ENCODE measurements around the gene ABTB2.

Gene ABTB2

DNA sequence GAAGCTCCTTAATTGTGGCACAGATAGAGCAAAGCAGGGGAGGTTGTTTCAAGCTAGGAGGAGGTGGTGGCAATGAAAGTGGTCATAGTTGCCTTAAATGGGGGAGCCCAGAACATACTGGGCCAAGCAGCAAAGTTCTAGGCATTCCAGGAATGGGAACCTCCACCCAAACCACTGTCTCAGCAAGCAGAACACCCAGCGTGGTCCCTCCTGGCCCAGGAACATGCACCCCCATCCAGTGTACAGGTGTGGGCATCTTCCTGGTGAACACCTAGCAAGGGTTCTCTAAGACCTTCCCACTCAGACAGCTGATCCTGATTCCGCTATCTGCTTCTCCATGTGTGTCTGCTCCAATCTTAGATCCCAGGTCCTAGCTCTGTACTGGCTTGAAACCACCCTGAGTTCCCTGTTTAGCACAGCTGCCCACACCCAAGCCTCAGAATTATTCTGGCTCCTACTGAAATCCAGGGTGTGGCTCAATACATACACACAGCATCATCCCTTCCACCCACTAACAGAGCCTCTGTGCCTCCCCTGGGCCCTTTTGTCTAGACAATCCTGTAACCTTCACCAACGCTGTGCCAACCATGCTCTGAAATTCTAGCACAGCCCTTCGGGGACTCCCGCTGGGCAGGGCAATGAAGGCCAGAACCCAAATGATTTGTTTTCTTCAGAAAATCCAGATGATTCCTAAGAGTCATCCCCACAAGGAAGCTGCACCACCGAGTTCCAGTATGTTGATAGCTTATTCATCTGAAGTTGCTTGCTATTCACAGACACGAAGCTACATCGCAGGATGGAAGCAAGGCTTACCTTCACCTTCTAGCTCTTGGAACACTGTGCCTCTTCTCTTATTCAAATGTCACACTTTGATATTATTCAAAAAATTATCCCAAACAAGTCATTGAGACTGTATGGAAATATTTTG, 76.6 kb downstream of the ABTB2 start:
- TF ChIP-seq POLR2AphosphoS5 (IDR thresholded peaks at IDR 0.05; ENCODE audit: low read depth) (no peak), REST (IDR thresholded peaks at IDR 0.05; ENCODE audit: insufficient replicate concordance, low read depth) (no peak), GABPA (IDR thresholded peaks at IDR 0.05; ENCODE audit: low read depth) (no peak), SPI1 (IDR thresholded peaks at IDR 0.05; ENCODE audit: borderline replicate concordance, low read depth) (no peak)
- TF ChIP-seq, protein P1, sequence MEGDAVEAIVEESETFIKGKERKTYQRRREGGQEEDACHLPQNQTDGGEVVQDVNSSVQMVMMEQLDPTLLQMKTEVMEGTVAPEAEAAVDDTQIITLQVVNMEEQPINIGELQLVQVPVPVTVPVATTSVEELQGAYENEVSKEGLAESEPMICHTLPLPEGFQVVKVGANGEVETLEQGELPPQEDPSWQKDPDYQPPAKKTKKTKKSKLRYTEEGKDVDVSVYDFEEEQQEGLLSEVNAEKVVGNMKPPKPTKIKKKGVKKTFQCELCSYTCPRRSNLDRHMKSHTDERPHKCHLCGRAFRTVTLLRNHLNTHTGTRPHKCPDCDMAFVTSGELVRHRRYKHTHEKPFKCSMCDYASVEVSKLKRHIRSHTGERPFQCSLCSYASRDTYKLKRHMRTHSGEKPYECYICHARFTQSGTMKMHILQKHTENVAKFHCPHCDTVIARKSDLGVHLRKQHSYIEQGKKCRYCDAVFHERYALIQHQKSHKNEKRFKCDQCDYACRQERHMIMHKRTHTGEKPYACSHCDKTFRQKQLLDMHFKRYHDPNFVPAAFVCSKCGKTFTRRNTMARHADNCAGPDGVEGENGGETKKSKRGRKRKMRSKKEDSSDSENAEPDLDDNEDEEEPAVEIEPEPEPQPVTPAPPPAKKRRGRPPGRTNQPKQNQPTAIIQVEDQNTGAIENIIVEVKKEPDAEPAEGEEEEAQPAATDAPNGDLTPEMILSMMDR (IDR thresholded peaks at IDR 0.05; ENCODE audit: insufficient read depth, low read length), result no peak
- no peak for DNase-seq (ENCODE audit: low read depth in 1 of 2, low spot score in 1 of 2)
- Histone ChIP-seq H3K27ac (replicated peaks) (no peak overlapping the region), H3K27me3 (ENCODE audit: insufficient read depth, poor library complexity, severe bottlenecking) (no peaks in the 10 kb centered on the region), H3K4me3 (replicated peaks; ENCODE audit: insufficient read depth, low read length) (no peak overlapping the region)

- Histone ChIP-seq H3K4me3 (replicated peaks; ENCODE audit: insufficient read depth, low read length) (no peak overlapping the region), H3K27me3 (ENCODE audit: insufficient read depth, poor library complexity, severe bottlenecking) (no peaks in the 10 kb centered on the region), H3K27ac (replicated peaks) (no peak overlapping the region)
- no peak for DNase-seq (ENCODE audit: low read depth in 1 of 2, low spot score in 1 of 2)
- no peak for TF ChIP-seq GABPA (IDR thresholded peaks at IDR 0.05; ENCODE audit: low read depth)
- no peak for TF ChIP-seq REST (IDR thresholded peaks at IDR 0.05; ENCODE audit: insufficient replicate concordance, low read depth)
- TF ChIP-seq POLR2AphosphoS5 (IDR thresholded peaks at IDR 0.05; ENCODE audit: low read depth), result no peak
- TF ChIP-seq, protein P1 (IDR thresholded peaks at IDR 0.05; ENCODE audit: insufficient read depth, low read length), result no peak
- no peak for TF ChIP-seq SPI1 (IDR thresholded peaks at IDR 0.05; ENCODE audit: borderline replicate concordance, low read depth)
Measured at GRCh38 chr11:34278693-34279297, 79.0 kb downstream of the ABTB2 start.

GRCh38 chr11:34278175-34278574, 79.6 kb downstream of the ABTB2 start:
- H3K4me3 ChIP-seq (replicated peaks; ENCODE audit: insufficient read depth, low read length), result no peak overlapping the region
- DNase-seq (ENCODE audit: low read depth in 1 of 2, low spot score in 1 of 2), result no peak
- no peaks in the 10 kb centered on the region for H3K27me3 ChIP-seq (ENCODE audit: insufficient read depth, poor library complexity, severe bottlenecking)
- H3K27ac ChIP-seq (replicated peaks), result no peak overlapping the region
- no peak for TF ChIP-seq SPI1 (IDR thresholded peaks at IDR 0.05; ENCODE audit: borderline replicate concordance, low read depth)

GRCh38 chr11:34277171-34277570, 80.6 kb downstream of the ABTB2 start:
- Histone ChIP-seq H3K27me3 (ENCODE audit: insufficient read depth, poor library complexity, severe bottlenecking) (no peaks in the 10 kb centered on the region), H3K4me3 (replicated peaks; ENCODE audit: insufficient read depth, low read length) (no peak overlapping the region), H3K27ac (replicated peaks) (no peak overlapping the region)
- no peak for TF ChIP-seq GABPA (IDR thresholded peaks at IDR 0.05; ENCODE audit: low read depth)
- TF ChIP-seq REST (IDR thresholded peaks at IDR 0.05; ENCODE audit: insufficient replicate concordance, low read depth), result no peak
- TF ChIP-seq POLR2AphosphoS5 (IDR thresholded peaks at IDR 0.05; ENCODE audit: low read depth), result no peak
- TF ChIP-seq SPI1 (IDR thresholded peaks at IDR 0.05; ENCODE audit: borderline replicate concordance, low read depth), result no peak
- TF ChIP-seq, protein P1 (IDR thresholded peaks at IDR 0.05; ENCODE audit: insufficient read depth, low read length), result no peak
- no peak for DNase-seq (ENCODE audit: low read depth in 1 of 2, low spot score in 1 of 2)
